HG03460 (cell line): ENCODE data around the gene GLT8D2.

ENCODE experiments used
- ATAC-seq: cut with Tn5 transposase; IDR thresholded peaks from one replicate; pipeline ENCODE4 v1.9.1; 2021; ENCODE audit not compliant: unreplicated experiment

GLT8D2 gene

DNA sequence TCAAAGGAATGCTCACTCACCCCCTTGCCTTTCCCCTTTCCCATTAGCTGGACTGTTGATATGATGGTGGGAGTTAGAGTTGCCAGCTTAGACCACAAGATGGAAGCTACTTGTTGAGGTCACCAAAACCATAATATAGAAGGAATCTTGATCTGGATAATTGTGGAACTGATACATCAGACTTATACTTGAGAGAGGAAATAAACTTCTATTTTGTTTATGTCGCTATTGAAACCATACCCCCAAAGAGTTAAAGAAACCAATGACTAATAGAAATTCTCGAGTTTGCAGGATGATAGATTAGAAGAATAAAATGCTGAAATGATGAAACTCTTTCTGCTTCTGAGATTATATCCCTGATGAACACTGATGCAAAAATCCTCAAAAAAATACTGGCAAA, 46.4 kb downstream of the GLT8D2 start:
- ATAC-seq = no peak

DNA sequence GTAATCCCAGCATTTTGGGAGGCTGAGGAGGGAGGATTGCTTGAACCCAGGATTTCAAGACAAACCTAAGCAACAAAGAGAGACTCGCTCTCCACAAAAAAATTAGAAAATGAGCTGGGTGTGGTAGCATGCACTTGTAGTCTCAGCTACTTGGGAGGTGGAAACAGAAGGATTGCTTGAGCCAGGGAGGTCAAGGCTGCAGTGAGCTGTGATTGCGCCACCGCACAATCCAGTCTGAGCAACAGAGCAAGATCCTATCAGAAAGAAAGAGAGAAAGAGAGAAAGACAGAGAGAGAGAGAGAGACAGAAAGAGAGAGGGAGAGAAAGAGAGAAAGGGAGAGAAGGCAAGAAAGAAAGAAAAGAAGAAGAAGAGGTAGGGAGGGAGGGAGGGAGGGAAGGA, 47.3 kb downstream of the GLT8D2 start:
- ATAC-seq = no peak

DNA sequence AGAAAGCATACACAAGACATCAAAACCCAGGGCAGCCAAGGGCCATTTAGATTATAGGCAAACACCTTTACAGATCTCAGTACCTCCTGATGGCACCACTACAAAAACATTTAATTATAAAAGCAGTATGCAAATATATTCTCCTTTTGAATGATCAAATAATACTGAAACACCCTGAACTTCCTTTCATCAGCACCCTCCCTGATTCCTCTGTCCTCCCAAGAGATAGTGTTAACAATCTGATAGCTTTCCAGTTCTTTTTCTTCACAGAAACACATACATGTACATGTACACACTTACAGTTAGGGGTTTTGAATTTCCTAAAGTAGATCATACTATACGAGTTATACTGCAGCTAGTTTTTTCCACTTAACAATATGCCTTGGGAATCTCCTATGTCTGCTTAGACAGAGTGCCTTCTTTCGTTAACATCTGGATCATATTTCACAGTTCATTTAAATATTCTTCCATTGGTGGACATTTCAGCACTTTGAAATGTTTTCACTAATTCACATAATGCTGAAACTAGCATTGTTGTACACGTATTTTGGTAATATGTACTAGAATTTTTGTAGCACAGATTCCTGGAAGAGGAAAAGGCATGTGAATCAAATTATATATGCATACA, 49.1 kb downstream of the GLT8D2 start:
- no peak for ATAC-seq

DNA sequence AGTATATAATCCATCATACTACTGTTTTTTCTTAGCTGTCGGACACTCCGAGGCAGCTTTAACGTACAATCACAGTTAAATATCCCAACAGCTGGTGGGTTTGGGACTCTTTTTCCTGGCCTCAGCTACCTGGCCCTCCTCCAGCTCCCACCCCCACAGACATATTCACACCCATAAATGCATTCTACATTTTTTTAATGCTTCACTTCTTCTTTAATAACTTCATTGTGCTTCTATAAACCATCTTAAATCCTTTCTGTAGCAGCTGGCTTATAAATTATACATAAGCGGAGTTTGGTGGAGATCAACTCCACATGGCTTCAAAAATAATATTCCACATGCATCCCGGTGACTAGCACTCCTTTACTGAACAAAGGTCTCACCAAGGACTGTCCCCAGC, 51.0 kb downstream of the GLT8D2 start:
- ATAC-seq = no peak

DNA sequence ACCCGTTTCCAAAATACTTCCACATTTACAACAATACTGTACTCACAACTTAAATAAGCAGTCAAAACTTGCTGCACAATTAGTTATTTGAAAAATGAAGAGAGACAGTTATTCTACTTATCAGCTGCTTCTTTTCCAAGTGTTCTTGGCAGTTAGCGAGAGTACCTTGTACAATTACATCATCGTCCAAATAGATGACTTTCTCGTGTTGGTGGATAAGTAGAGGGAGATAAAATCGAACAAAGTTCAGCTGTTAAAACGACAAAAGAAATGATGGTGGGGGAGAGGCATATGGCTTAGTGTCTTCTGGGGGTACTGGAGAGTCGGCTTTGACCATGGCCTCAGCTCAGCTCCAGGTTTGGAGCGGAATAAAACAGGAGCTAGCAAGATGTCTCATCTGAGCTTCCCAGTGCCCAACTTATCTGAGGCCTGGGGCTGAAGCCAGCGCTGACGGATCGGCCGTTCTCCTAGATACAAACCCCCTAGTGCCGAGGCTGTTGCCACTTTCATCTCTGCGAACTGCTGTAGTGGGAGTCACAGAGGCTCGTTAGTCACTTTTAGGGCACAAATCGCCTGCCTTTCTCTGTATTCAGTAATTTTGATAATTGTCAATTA, 52.6 kb downstream of the GLT8D2 start:
- no peak for ATAC-seq

DNA sequence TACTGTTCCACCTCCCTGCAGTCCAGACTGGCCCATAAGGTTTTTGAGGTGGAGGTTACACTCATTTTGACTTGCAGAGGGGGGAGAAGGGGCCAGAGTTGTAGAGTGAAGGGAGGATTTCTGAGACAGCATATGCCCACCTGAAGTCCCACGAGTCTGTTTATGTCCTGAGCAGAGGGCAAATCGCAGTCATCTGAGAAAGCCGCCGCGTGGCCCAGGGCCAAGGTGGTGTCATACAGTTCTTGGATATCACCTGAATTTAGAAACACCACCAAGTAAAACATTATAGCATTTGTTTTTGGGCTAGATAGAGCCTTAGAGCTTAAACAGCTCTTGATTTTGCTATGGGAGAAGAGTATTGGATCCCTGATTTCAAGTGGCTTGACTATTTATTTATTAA, 53.4 kb downstream of the GLT8D2 start:
- no peak for ATAC-seq

DNA sequence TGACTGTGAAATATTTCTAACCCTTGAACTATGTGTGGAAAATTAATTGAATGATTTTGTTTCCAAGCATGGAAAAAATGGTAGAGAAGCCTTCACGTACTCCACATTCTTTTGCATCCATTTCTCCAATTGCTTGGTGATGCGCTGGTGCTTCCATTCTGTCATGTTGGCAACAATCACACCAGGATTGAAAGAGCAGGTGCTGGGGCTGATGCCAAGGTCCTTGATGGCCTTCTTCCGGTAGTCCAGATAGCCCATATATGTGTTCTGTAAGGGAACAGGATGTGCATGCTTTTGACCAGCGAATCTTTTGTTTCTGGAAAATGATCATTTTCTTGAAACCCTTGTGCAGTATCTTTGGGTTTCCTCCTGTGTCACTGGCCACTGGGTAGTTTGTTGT, 55.8 kb downstream of the GLT8D2 start:
- no peak for ATAC-seq

DNA sequence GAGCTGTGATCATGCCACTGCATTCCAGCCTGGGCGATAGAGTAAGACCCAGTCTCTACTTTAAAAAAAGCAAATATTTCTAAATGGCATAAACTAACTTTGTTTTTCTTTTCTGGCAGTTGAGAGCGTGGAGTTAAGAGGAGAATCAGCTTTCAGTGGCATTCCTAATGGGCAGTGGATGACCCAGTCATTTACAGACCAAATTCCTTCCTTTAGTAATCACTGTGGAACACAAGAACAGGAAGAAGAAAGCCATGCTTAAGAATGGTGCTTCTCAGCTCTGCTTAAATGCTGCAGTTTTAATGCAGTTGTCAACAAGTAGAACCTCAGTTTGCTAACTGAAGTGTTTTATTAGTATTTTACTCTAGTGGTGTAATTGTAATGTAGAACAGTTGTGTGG, 63.2 kb downstream of the GLT8D2 start:
- no peak for ATAC-seq

DNA sequence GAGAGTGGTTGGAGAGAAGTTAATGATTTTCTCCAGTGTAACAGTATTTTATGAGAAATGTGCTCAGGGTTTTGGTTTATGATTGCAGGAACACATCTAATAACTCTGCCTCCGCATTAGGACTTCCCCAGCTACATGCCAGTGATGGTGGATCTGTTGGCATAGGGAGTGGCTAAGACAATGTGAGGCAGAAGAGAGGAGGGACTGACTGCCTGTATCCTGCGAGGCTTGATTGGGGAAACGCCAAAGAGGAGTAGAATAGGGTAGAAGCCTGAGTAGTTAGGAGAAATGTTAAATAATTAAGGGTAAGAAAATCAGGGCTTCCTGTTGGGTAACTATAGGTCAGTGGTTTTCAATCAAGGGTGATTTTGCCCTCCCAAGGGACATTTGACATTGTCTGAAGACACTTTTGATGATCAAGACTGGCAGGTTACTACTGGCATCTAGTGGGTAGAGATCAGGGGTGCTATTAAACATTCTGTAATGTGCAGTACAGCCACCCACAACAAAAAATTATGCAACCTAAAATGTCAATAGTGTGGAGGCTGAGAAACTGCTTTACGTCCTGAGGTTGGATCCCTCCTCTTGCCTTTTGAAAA, 71.5 kb downstream of the GLT8D2 start:
- no peak for ATAC-seq

DNA sequence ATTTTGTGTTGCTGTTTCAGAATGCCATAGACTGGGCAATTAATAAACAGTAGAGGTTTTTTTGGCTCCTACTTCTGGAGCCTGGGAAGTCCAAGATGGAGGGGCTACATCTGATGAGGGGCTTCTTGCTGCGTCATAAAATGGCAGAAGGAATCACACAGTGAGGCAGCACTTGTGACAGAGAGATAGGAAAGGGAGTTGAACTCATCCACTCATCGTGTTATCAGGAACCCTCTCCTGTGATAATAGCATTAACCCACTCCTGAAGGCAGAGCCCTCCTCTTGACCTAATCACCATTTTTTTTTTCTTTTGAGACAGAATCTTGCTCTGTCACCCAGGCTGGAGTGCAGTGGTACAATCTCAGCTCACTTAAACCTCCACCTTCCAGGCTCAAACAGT, 74.6 kb downstream of the GLT8D2 start:
- ATAC-seq = no peak

DNA sequence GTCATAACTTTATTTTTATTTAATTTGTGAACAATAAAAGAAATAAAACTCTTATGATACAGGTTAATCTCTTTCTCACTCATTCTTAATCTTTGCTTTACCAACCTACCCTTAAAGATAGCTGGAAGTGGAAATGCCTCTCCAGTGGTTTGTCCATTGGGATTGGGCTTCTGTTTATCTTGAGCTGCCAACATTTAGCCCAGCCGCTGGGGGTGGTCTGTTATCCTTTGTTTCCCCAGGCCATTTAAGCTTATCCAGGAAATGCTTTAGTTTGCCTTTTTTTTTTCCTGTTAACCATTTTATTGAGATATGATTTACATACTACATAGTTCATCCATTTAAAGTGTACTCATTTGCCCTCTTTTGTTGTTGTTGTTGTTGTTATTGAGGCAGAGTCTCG, 76.1 kb downstream of the GLT8D2 start:
- ATAC-seq = no peak

DNA sequence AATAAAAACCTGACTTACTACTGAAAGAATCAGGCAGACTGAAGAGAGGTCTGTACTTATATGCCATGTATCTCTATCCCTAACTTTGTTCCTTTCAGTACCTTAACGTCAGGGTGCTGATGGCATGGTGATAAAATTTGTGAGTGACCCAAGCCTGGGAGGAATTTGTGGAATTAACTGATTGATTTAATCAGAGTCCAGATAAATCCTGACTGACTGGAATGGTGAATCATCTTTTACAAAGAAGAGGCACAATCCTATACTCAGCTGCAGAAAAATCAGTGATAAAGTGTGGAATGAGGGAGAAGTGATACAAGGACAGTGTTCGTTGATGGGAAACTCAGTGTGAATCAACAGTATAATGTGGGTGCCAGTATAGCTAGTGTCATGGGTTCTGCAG, 80.6 kb downstream of the GLT8D2 start:
- no peak for ATAC-seq

DNA sequence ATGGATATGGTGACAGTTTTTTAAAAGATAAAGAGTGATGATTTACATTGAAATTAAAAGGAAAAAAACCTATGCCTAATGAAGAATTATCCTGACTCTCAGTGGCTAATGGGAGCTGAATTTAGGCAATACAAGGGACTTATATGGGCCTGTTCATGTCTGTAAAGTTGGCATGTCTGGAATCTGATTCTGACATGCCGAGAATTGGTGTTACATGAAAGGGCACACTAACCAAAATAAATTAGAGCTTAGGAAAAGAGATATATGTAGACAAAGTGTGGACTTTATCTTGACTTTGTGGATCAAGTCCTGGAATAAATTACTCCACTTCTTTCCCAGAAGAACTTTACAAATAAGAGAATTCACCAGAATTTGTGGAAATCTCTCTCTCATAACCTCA, 83.3 kb downstream of the GLT8D2 start:
- no peak for ATAC-seq

DNA sequence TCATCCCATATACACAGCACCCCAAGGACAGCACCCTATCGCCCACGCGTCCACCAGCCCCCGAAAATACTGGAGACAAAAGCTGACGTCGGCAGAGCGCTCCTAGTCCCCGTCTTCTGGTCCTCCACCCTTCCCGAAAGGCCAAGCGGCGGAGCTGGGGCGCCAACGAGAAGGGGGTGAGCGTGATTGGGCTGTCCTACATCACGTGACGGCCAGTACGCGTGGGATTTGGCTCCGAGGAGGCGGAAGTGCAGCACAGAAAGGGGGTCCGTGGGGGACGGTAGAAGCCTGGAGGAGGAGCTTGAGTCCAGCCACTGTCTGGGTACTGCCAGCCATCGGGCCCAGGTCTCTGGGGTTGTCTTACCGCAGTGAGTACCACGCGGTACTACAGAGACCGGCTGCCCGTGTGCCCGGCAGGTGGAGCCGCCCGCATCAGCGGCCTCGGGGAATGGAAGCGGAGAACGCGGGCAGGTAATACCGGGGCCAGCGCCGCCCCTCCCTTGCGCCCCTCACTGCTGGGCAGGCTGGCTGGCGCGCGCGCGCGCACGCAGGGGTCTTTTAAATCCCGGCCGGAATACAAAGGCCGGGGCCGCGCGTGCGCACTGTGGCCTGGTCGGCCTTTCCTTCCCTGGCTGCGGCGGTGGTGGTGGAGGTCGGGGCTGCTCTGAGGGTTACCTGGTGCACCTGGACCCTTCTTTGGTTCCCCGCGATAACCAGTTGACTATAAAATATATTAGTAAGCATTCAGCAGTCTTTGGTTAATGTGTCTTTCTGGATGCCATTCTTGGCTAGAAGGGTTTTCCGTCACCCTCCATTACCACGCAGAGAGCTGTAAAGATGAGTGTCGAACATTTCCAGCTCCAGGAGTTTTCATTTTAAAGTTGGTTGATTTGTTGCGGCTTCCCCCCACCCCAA, 84.1 kb downstream of the GLT8D2 start, which contains the start of gene TDG:
TSS of gene TDG (plus strand) at position 283 of the 915 bp plus-strand sequence. CDS start at position 449, 166 bp downstream.
- ATAC-seq = peak; percentile 96

DNA sequence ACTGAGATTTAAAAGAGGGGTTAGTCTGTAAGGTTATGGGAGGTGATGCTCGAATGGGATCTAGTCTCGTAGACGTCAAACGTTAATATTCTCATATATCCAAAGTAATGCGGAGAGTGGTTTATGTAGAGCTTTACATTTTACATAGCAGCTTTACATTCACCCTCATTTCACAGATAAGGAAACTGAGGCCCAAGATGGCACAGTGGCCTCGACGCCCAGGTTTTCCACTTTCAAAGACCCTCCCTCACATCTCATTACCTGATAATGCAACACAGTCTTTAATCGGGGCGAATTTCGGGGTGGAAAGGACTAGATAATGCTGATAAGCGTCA, 84.8 kb downstream of the GLT8D2 start:
- ATAC-seq = no peak

DNA sequence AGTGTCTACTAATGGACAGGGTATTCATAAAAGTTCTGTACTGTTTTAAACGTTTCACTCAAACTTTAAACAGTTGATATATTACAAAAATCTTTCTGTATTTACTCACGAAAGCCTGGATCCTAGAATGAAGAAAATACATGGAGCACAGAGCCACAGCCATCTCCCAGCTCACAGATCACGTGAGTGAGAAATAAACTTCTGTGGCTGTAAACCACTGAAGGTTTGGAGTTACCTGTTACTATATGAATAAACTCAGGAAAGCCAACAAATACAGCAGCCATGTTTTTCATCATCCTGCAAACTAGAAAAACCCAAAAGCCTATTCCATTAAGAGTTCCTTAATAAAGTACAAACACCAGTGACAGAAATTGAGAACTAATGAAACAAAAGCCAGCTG, 85.2 kb downstream of the GLT8D2 start:
- no peak for ATAC-seq

DNA sequence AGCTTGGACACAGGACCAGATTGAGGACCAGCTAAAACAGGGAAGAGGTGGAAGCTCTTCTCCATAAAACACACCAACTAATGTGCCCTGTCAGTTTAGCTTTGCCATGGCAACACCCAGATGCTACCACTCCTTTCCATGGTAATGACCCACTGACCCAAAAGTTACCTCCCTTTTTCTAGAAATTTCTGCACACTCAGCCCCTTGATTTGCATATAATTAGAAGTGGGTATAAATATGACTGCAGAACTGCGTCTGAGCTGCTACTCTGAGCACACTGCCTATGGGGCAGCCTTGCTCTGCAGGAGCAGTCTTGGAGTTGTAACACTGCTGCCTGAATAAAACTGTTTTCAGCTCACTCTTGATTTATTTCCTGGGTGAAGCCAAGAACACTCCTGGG, 87.5 kb downstream of the GLT8D2 start:
- ATAC-seq = no peak

DNA sequence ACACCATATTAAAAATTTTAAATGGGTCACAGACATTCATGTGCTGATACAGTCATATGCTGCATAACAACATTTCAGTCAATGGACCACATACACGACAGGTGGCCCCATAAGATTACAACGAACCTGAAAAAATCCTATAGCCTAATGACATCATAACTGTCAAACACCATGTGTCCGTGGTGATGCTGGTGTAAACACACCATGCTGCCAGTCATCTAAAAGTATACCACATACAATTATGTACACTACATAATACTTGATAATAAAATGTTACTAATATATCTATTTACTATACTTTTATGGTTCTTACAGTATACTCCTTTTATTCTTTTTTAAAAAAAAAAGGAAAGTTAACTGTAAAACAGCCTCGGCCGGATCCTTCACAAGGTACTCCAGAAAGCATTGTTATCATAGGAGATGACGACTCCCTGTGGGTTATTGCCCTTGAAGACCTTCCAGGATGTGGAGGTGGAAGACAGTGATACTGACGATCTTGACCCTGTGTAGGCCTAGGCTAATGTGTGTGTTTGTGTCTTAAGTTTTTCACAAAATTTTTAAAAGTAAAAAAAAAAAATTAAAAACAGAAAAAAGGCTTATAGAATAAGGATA, 89.3 kb downstream of the GLT8D2 start:
- no peak for ATAC-seq

DNA sequence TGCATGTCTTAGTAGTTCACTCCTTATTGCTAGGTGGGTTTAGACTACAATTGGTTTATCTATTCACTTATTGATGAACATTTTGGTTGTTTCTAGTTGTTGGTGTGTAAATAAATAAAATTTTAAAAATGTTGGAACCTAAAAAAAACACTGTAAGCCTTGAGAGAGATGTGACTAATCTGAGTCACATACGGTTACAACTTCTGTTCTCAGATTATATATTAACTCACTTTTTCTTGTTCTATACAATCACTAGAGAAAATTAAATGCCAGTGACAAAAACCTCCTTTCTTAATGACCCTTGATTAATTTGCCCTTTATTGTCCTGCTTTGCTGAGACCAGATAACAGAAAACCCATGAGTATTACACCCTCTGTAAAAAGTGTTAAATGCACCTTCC, 91.4 kb downstream of the GLT8D2 start:
- no peak for ATAC-seq

DNA sequence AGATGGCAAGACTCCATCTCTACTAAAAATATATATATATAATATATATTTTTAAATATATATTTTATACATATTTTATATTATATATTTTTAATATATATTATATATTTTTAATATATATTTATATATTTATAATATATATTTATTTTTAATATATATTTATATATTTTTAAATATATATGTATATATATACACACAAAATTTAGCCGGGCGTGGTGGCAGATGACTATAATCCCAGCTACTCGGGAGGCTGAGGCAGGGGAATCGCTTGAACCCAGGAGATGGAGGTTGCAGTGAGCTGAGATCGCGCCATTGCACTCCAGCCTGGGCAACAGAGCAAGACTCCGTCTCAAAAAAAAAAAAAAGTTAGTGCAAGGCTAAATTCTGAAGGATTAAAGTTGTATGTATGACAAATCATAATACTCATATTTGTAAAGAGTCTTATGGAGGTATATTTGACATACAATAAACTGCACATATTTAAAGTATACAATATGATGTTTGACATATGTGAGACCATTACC, 92.1 kb downstream of the GLT8D2 start:
- no peak for ATAC-seq

DNA sequence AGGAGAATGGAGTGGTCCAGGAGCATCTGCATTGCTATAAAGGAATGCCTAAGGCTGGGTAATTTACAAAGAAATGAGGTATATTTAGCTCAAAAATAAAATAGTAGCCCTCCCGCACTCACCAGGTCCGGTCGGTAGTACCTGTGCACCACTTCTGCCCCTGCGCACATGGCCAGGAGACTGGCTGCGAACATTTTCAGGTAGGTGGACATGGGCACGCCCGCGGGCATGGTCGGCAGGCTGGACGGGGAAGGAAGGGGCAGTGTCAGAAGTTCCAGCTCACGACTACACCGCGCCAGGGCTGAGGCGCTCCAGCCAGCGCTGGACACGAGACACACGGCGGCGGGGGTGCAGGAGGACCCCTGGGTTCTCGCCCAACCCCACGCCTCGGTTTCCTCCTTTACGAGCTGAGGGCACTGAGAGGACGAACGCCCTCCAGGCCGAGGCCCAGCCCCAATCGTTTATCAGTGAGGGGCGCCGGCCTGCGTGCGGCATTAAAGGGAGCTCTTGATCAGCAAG, 93.4 kb downstream of the GLT8D2 start:
- ATAC-seq = peak; percentile 19
